Hypothalamus (tissue), 51 donors: ENCODE measurements around the gene CLRN3.

Source experiments
- DNase-seq, 51 donors: peaks; one replicate each; lab custom pipeline; 2025; lab: John Stamatoyannopoulos, UW

The CLRN3 gene, protein sequence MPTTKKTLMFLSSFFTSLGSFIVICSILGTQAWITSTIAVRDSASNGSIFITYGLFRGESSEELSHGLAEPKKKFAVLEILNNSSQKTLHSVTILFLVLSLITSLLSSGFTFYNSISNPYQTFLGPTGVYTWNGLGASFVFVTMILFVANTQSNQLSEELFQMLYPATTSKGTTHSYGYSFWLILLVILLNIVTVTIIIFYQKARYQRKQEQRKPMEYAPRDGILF

GRCh38 chr10:127892743-127893142, at the start of gene CLRN3:
Gene CLRN3, minus strand, starts transcription at chr10:127892941. Its CDS starts 157 bp downstream, at chr10:127892784.
- DNase-seq: no peak

- DNase-seq: no peak
These were observed 48.3 kb upstream of the CLRN3 start for GRCh38 chr10:127940866-127941640.

- DNase-seq: no peak
These were observed 47.1 kb upstream of the CLRN3 start for GRCh38 chr10:127939786-127940330.

DNA sequence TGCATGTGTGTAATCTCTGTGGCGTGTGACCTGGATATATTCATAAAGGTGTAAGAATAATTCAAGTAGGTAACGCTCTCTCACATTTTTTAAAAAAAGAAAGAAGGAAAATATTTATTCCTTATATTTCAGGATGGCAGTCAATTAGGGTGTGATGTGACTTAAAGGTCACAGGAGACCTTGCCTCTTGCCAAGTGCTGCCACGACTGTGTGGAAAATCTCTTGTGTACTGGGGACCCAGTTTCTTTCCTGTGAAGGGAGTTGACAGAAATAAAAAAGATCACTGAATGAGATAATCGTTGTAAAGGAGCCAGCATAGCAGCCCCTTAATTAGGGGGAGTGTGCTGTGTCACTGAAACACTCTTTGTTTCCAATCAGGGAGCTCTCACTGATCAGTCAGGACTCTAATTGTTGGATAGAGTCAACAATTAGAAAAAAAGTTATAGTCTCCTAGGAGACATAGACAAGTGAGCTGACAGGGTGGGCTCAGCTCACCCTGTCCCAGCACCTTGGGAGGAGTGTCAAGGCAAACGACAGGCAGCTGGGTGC, 45.2 kb upstream of the CLRN3 start:
- DNase-seq: peak in 3 of 51 donors; percentile 24 to 34 (median 32)

DNA sequence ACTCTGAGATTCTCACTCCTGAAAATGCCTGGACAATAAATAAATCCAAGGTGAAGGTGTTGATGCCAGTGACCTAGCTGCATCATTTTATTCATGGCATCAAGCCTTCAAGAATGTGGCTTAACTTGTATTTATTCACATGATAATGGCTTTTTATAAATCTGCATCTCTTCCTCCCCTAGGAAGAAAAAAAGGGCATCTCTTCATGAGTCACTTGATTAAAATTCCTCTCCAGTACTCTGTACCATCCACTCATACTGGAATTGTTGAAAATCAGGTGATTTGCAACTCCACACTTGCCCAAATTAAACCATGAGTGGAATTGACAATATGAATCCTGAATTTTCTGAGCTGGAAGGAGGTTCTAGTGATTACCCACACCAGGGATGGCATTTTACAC, 44.3 kb upstream of the CLRN3 start:
- DNase-seq: peak in 1 of 51 donors; percentile 26

- peak in 17 of 51 donors; percentile 15 to 62 (median 44) for DNase-seq
These were observed 42.4 kb upstream of the CLRN3 start for GRCh38 chr10:127935071-127935561.

DNA sequence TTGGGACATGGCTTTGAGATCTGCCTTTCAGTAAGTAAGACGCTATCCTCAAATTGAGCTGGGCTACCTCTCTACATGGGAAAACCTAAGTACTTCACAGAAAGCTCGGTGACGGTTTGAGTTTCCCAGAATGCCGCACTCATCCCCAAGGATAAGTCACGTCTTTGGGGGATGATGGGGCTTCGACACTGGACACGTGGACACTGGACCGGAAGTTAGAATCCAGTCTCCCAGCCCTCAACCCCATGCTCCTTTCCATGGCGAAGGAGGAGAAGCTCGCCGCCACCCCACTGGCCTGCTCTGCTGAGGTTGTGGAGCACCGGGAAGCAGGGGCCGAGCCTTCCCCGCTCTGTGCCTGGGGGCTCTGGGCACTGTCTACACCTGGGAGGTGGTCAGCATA, 41.6 kb upstream of the CLRN3 start:
- DNase-seq: no peak

GRCh38 chr10:127933271-127933670, 40.5 kb upstream of the CLRN3 start:
- no peak for DNase-seq

- peak in 1 of 51 donors; percentile 55 for DNase-seq
These were observed 40.0 kb upstream of the CLRN3 start for GRCh38 chr10:127932521-127933270.

DNA sequence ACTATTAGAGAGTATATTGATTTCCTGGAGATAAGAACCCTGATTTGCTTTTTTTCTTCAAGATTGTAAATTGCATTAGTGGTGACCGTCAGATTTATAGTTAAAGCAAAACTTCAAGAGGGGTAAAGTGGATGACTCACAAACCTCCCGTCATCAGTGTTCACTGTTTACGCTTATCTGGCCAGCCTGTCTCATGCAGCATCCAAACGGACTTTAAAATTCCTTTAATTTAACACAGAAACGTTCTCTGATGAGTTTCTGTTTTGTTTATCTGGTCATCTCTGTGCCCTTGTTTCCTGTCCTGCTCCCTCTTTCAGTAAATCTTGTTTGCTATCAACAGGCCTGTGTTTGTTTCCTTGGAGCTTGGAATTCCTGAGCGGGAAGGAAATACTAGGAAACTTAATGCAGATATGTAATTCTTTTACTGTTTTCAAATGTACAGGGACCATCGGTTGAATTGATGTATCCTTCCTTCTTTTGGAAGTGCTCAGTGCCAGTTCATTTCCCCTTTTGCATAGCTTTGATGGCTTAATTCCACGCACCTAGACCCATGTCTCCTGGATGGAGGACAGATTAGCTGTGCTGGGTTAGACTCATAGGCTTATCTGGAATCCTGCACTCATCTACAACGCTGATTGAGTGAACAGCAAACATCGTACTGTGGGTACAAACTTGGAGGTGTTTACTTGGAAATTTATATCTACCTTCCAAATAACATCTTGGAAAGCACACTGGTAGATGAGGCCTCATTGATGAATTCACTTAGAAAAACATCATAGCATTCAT, 35.5 kb upstream of the CLRN3 start:
- DNase-seq: no peak

DNA sequence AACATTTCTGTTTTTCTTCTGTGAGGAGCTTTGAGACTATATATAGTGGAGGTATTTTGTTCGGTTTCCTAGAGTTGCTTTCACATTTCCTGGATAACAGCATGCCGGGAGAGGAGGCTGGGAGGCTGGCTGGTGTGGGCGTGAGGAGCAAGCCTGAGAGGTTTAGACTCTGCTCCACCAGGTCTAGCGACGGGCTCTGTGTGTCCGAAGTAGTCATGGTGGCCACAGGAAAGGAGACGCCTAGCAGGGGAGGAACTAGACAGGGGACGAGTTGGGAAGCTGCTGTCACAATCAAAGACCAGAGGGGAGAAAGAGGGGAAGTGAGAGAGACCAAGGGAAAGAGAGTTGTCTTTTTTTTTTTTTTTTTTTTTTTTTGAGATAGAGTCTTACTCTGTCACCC, 33.7 kb upstream of the CLRN3 start:
- peak in 2 of 51 donors; percentile 14 to 34 for DNase-seq

DNA sequence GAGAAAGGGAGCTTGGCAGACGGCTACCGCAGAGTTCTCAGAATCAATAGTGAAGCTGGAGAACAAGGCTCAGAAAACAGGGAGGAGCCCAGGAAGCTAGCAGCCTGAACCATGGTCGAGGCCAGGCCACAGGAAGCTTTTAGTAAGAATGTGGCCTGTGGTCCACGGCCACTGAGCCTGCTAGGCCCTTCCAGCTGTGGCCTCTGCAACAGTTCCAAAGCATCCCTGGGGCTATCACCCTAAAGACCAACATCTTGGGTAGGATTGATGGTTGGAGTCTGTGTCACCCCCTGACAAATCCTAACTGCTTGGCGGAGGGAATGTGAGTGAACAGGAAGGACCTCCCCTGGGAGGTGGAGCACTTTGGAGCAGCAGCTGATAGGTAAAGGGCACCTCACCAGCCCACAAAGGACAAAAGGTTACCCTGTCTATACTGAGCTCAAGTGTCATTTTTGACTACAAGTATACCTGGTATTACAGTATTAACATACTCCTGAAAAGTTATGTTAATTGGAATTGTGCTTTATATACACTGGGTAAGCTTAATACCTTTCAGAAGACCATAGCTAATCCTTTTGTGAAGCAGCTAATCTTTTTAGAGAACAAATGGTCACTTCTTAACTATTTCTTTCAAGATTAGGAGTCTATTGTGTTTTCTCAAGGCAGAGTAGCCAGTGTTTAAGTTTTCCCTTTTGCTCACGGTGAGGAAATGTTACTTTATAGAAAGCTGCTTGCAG, 32.9 kb upstream of the CLRN3 start:
- no peak for DNase-seq

GRCh38 chr10:127923646-127924045, 30.9 kb upstream of the CLRN3 start:
- DNase-seq: no peak

DNA sequence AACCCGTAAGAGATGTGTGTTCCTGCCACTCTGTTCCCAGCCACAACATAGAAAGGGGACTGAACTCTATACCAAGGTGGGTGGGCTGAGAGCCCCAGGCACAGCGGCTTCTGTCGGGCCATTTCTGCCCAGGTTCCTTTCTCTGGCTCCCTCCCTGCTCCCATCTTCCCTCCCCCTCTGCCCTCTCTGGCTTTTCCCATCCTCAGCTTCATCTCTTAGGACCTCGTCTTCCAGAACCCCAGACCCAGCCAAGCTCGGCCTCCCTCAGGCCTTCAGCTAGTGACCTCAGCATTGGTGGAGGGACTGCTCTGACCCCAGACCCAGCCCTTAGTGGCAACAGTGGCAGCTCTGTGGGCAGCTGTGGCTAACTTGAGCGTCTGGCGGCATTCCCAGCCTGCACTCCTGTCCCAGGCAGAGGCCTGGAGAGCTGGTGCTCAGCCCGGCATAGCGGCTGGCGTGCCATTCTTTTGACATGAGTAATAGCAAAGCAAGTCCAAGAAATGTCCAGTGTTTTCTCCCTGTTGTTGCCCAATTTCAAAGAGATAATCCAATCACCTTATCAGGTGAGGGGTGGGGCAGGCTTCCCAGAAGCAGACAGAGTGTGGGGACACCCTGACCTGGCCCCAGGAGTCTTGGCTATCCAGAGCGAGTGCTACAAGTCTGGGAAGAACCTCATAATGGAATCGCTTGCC, 30.1 kb upstream of the CLRN3 start:
- DNase-seq: peak in 31 of 51 donors; percentile 17 to 79 (median 50)

DNA sequence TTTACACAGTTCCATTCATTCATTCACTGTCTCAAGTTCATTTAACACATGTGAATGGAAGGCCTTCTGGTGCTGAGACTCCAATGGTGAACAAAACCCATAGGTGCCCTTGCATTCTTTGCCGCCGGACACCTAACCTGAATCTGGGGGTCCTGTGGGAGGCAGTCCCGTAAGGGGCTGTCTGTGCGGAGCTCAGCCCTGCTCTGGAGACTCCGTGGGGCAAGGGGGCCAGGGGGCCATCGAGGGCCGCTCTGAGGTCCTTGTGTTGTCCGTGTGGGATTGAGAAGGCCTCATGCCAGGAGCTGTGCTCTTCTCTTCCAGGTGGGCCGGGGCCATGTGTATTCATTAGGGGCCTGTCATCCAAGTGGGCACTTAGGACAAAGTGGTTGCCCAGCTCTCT, 29.5 kb upstream of the CLRN3 start:
- DNase-seq: no peak

GRCh38 chr10:127921753-127922145, 29.0 kb upstream of the CLRN3 start:
- DNase-seq: no peak

DNA sequence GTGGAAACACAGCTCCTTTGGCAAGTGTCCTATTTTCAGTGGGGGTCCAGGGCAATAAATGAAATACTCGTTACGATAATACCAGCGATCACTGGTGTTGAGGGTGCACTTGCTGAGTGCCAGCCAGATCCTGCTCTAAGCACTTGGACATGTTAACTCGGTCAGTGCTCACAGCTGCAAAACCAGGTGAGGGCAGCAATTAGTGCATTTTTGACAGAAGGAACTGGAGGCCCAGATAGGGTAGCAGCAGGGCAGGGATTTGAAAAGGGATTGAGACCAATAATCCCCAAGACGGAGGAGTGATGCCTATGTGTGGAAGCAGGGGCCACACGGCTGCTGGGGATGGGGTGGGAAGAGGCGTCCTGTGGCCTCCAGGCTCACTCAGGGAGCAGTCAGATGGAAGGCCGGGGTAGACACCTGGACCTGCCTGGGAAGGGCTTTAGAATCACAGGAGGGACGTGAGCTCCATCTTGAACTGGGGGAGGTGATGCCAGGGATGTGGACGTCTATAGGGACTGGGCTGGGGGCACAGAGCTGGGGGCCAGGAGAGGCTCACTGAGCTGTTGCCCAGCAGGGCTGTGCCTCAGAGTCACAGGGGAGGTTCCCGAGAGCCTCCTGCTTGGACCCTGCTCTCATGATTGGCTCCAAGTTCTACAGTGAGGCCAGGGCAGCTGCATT, 28.5 kb upstream of the CLRN3 start:
- DNase-seq: no peak
